Erythroblast (primary cell): ENCODE measurements around the gene TYW1B.
"Not testable (repeated sequence)": the region's sequence is repeated elsewhere in the genome, so short reads cannot be mapped to it uniquely, and the experiment has no call there.

Source experiments
- DNase-seq, 2 experiments: peaks; one replicate each; lab custom pipeline; 2025; lab: John Stamatoyannopoulos, UW
- GATA1 ChIP-seq: IDR thresholded peaks from 2 replicates; pipeline ENCODE4 v1.6.1; 2011; ENCODE audit warnings: low read depth, mild to moderate bottlenecking, control low read depth, low read length, moderate library complexity
- POLR2A ChIP-seq: IDR thresholded peaks from 2 replicates; pipeline ENCODE4 v1.6.1; 2011; ENCODE audit warnings: mild to moderate bottlenecking, low read length

Gene TYW1B

GRCh38 chr7:72781161-72781560 lies 46.8 kb downstream of the TYW1B start:
- no peak for DNase-seq
- TF ChIP-seq POLR2A (no peak), GATA1 (no peak)

- not testable (repeated sequence) for DNase-seq
Measured at GRCh38 chr7:72780289-72780894, 47.6 kb downstream of the TYW1B start.

- not testable (repeated sequence) for DNase-seq
Measured at GRCh38 chr7:72777167-72777566, 50.8 kb downstream of the TYW1B start.

GRCh38 chr7:72772627-72773026 lies 55.4 kb downstream of the TYW1B start:
- DNase-seq: peak in 1 of 2 experiments; percentile 1

- not testable (repeated sequence) for DNase-seq
Measured at GRCh38 chr7:72766994-72767393, 61.0 kb downstream of the TYW1B start.

GRCh38 chr7:72760602-72761001 lies 67.4 kb downstream of the TYW1B start:
- TF ChIP-seq POLR2A: no peak
- TF ChIP-seq GATA1: no peak
- no peak for DNase-seq

GRCh38 chr7:72754312-72754711 lies 73.7 kb downstream of the TYW1B start:
- no peak for DNase-seq
- TF ChIP-seq GATA1 (no peak), POLR2A (no peak)

GRCh38 chr7:72753781-72754180 lies 74.2 kb downstream of the TYW1B start:
- TF ChIP-seq GATA1 (no peak), POLR2A (no peak)
- no peak for DNase-seq

- not testable (repeated sequence) for DNase-seq
Measured at GRCh38 chr7:72753229-72753628, 74.8 kb downstream of the TYW1B start.

- peak; percentile 3 to 15 for DNase-seq
- TF ChIP-seq POLR2A (no peak), GATA1 (no peak)
Measured at GRCh38 chr7:72751978-72752377, 76.0 kb downstream of the TYW1B start.

- no peak for DNase-seq
- no peak for TF ChIP-seq GATA1
- TF ChIP-seq POLR2A: no peak
Measured at GRCh38 chr7:72751378-72751777, 76.6 kb downstream of the TYW1B start.

- DNase-seq: not testable (repeated sequence)
Measured at GRCh38 chr7:72748649-72749048, 79.4 kb downstream of the TYW1B start.

- DNase-seq: not testable (repeated sequence)
Measured at GRCh38 chr7:72744244-72744926, 83.6 kb downstream of the TYW1B start.

GRCh38 chr7:72743801-72744200 lies 84.2 kb downstream of the TYW1B start:
- DNase-seq: not testable (repeated sequence)

- not testable (repeated sequence) for DNase-seq
Measured at GRCh38 chr7:72739716-72740115, 88.3 kb downstream of the TYW1B start.

GRCh38 chr7:72735855-72736254 lies 92.1 kb downstream of the TYW1B start:
- DNase-seq: not testable (repeated sequence)

- DNase-seq: not testable (repeated sequence)
Measured at GRCh38 chr7:72730815-72731214, 97.2 kb downstream of the TYW1B start.

GRCh38 chr7:72730384-72730783 lies 97.6 kb downstream of the TYW1B start:
- not testable (repeated sequence) for DNase-seq

GRCh38 chr7:72729130-72729529 lies 98.9 kb downstream of the TYW1B start:
- not testable (repeated sequence) for DNase-seq

- DNase-seq: not testable (repeated sequence)
Measured at GRCh38 chr7:72722694-72723093, 105.3 kb downstream of the TYW1B start.

GRCh38 chr7:72720890-72721289 lies 107.1 kb downstream of the TYW1B start:
- DNase-seq: not testable (repeated sequence)
